HepG2 (cell line): ENCODE data around the gene XRCC5. TPM values are rescaled to one million over a fixed set of nuclear protein-coding genes. Genes with fewer than 3 reads are reported as not detected.

ENCODE experiments used
- AGO1 ChIP-seq: fragments of 200-400 bp; formaldehyde crosslinking; IDR thresholded peaks from 2 replicates; pipeline ENCODE4 v1.6.1; 2017; ENCODE audit warnings: mild to moderate bottlenecking, low read depth, low read length, moderate library complexity; ENCODE audit not compliant: poor library complexity, severe bottlenecking
- ARNT2 ChIP-seq: sonication (generic); formaldehyde crosslinking; IDR thresholded peaks from 2 replicates; pipeline ENCODE4 v1.8.0; 2022; ENCODE audit warnings: mild to moderate bottlenecking, low read depth, missing genetic modification reagents, moderate library complexity
- CHD4 ChIP-seq: fragments of 200-600 bp; sonication (generic); IDR thresholded peaks from 2 replicates; pipeline ENCODE4 v1.7.0; 2017; ENCODE audit warnings: mild to moderate bottlenecking, low read length, borderline replicate concordance
- FLYWCH1 ChIP-seq: sonication (generic); formaldehyde crosslinking; IDR thresholded peaks from 2 replicates; pipeline ENCODE4 v1.8.1; 2023; ENCODE audit warnings: mild to moderate bottlenecking, missing genetic modification reagents
- HOXA7 ChIP-seq: sonication (generic); formaldehyde crosslinking; IDR thresholded peaks from 2 replicates; pipeline ENCODE4 v1.8.1; 2022; ENCODE audit warnings: mild to moderate bottlenecking, missing genetic modification reagents, moderate library complexity
- KDM3A ChIP-seq: IDR thresholded peaks from 2 replicates; pipeline ENCODE4 v1.6.1; 2018; ENCODE audit warnings: low read depth, missing compliant biosample characterization
- KDM4B ChIP-seq: sonication (generic); formaldehyde crosslinking; IDR thresholded peaks from 2 replicates; pipeline ENCODE4 v1.4.0; 2020; ENCODE audit warnings: missing genetic modification reagents
- PPARG ChIP-seq: conservative IDR thresholded peaks from 2 replicates; pipeline ENCODE4 v1.6.1; 2016; ENCODE audit warnings: missing biosample characterization, missing genetic modification reagents
- RBFOX2 ChIP-seq: fragments of 200-400 bp; formaldehyde crosslinking; IDR thresholded peaks from 2 replicates; pipeline ENCODE4 v1.6.1; 2017; ENCODE audit warnings: low read depth, mild to moderate bottlenecking, low read length
- ZBTB1 ChIP-seq: sonication (generic); formaldehyde crosslinking; IDR thresholded peaks from 2 replicates; pipeline ENCODE4 v1.4.0; 2020; ENCODE audit warnings: missing genetic modification reagents, borderline replicate concordance
- ZNF101 ChIP-seq: sonication (generic); formaldehyde crosslinking; IDR thresholded peaks from 2 replicates; pipeline ENCODE4 v1.4.0; 2020; ENCODE audit warnings: mild to moderate bottlenecking, low read depth, missing genetic modification reagents, borderline replicate concordance
- ZNF12 ChIP-seq: sonication (generic); formaldehyde crosslinking; IDR thresholded peaks from 2 replicates; pipeline ENCODE4 v1.5.0; 2020; ENCODE audit warnings: missing genetic modification reagents
- ZNF569 ChIP-seq: sonication (generic); formaldehyde crosslinking; IDR thresholded peaks from 2 replicates; pipeline ENCODE4 v1.5.0; 2020; ENCODE audit warnings: mild to moderate bottlenecking, missing genetic modification reagents, moderate library complexity, borderline replicate concordance
- ZNF572 ChIP-seq: sonication (generic); formaldehyde crosslinking; IDR thresholded peaks from 2 replicates; pipeline ENCODE4 v1.5.1; 2020; ENCODE audit warnings: mild to moderate bottlenecking, missing genetic modification reagents
- ZNF839 ChIP-seq: sonication (generic); formaldehyde crosslinking; IDR thresholded peaks from 2 replicates; pipeline ENCODE4 v1.4.0; 2020; ENCODE audit warnings: missing genetic modification reagents, mild to moderate bottlenecking, borderline replicate concordance
- polyA plus RNA-seq, 8 experiments: library from polyadenylated mRNA; depleted of rRNA in 3 of 8; stranded (reverse) in 7 of 8; unstranded in 1 of 8; fragments of >200 nt; fragmentation: Illumina TruSeq in 4 of 8; extraction: Trizol in 4 of 8; gene quantifications; 2 replicates each; pipeline versions ENCODE4 v1.2.1 to v1.2.3, GENCODE V29; 2011 to 2016; ENCODE audit warnings: low read depth in 4 of 8, missing spikeins in 1 of 8, mixed read lengths in 1 of 8; ENCODE audit not compliant: insufficient read depth in 1 of 8
- total RNA-seq, 5 experiments: library from RNA; depleted of rRNA; stranded (reverse); fragments of >200 nt; fragmentation: Illumina TruSeq; extraction: Trizol; gene quantifications; 2 replicates each; pipeline ENCODE4 v1.2.3, GENCODE V29; 2016; ENCODE audit warnings: low read depth in 1 of 5
- TF ChIP-seq, protein P1 (sequence below): sonication (generic); formaldehyde crosslinking; IDR thresholded peaks from 2 replicates; pipeline ENCODE4 v1.4.0; 2020; ENCODE audit warnings: low read depth, missing genetic modification reagents
- TF ChIP-seq, protein P2 (sequence below): sonication (generic); formaldehyde crosslinking; IDR thresholded peaks from 2 replicates; pipeline ENCODE4 v1.4.0; 2020; ENCODE audit warnings: missing genetic modification reagents
- TF ChIP-seq, protein P3 (sequence below): sonication (generic); formaldehyde crosslinking; IDR thresholded peaks from 2 replicates; pipeline ENCODE4 v1.9.0; 2021; ENCODE audit warnings: missing genetic modification reagents, mild to moderate bottlenecking, borderline replicate concordance
- TF ChIP-seq, protein P4 (sequence below): sonication (generic); formaldehyde crosslinking; IDR thresholded peaks from 2 replicates; pipeline ENCODE4 v1.4.0; 2020; ENCODE audit warnings: missing genetic modification reagents

The XRCC5 gene
- total and polyA plus RNA-seq, 2 of the 13 experiments (the other 11 are each of a cell fraction or from before 2014, with no cell fraction given), result 264 to 454 TPM

DNA sequence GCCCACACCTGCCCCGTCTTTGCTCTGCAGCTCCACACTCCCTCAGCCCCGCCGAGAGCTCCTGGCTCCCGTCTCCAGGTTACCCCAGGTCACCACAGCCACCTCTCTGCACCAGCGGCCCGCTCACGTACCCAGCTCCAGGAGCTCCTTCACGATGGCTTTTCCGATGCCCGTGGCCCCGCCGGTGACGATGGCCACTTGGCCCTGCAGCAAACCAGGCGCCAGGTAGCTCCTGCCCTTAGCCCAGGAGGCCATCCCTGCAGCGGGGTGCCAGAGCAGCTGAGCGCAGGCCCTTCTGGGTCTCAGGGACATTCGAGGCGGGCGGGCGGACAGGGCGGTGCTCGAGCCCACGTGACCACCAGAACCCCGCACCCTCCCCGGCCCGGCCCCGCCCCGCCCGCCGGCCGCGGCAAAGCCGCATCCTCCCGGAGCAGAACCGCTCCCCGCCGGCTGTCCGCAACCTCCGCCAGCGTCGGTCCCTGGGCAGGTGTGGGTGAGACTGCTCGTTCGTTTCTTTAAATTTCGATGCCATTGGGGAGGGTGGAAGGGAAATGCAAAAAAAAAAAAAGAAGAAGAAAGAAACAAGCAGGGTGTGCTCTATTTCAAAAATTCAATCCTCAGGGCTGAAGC is 27.5 kb upstream of the XRCC5 start, which contains the start of the genes PECR and TMEM169 (continued):
- TF ChIP-seq, protein P1, sequence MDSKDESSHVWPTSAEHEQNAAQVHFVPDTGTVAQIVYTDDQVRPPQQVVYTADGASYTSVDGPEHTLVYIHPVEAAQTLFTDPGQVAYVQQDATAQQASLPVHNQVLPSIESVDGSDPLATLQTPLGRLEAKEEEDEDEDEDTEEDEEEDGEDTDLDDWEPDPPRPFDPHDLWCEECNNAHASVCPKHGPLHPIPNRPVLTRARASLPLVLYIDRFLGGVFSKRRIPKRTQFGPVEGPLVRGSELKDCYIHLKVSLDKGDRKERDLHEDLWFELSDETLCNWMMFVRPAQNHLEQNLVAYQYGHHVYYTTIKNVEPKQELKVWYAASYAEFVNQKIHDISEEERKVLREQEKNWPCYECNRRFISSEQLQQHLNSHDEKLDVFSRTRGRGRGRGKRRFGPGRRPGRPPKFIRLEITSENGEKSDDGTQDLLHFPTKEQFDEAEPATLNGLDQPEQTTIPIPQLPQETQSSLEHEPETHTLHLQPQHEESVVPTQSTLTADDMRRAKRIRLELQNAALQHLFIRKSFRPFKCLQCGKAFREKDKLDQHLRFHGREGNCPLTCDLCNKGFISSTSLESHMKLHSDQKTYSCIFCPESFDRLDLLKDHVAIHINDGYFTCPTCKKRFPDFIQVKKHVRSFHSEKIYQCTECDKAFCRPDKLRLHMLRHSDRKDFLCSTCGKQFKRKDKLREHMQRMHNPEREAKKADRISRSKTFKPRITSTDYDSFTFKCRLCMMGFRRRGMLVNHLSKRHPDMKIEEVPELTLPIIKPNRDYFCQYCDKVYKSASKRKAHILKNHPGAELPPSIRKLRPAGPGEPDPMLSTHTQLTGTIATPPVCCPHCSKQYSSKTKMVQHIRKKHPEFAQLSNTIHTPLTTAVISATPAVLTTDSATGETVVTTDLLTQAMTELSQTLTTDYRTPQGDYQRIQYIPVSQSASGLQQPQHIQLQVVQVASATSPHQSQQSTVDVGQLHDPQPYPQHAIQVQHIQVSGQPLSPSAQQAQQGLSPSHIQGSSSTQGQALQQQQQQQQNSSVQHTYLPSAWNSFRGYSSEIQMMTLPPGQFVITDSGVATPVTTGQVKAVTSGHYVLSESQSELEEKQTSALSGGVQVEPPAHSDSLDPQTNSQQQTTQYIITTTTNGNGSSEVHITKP, result no peak; the same call in 1 of the 2 replicates
- no peak for TF ChIP-seq FLYWCH1 (CRISPR knock-in tag)
- TF ChIP-seq ARNT2 (CRISPR knock-in tag), result peak; percentile 98
- TF ChIP-seq RBFOX2, result peak; percentile 97
- TF ChIP-seq ZNF12, result peak; percentile 71
- peak; percentile 34 for TF ChIP-seq AGO1
- peak; percentile 72; the same call in 1 of the 2 replicates for TF ChIP-seq ZNF569 (CRISPR knock-in tag)
- no peak; the same call in 1 of the 2 replicates for TF ChIP-seq PPARG (CRISPR knock-in tag)
- peak; percentile 100 for TF ChIP-seq ZNF572
- peak; percentile 58 for TF ChIP-seq KDM3A (CRISPR knock-in tag)
- TF ChIP-seq, protein P2, sequence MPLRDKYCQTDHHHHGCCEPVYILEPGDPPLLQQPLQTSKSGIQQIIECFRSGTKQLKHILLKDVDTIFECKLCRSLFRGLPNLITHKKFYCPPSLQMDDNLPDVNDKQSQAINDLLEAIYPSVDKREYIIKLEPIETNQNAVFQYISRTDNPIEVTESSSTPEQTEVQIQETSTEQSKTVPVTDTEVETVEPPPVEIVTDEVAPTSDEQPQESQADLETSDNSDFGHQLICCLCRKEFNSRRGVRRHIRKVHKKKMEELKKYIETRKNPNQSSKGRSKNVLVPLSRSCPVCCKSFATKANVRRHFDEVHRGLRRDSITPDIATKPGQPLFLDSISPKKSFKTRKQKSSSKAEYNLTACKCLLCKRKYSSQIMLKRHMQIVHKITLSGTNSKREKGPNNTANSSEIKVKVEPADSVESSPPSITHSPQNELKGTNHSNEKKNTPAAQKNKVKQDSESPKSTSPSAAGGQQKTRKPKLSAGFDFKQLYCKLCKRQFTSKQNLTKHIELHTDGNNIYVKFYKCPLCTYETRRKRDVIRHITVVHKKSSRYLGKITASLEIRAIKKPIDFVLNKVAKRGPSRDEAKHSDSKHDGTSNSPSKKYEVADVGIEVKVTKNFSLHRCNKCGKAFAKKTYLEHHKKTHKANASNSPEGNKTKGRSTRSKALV, result no peak
- peak; percentile 90; the same call in 1 of the 2 replicates for TF ChIP-seq HOXA7 (CRISPR knock-in tag)
- TF ChIP-seq, protein P3, sequence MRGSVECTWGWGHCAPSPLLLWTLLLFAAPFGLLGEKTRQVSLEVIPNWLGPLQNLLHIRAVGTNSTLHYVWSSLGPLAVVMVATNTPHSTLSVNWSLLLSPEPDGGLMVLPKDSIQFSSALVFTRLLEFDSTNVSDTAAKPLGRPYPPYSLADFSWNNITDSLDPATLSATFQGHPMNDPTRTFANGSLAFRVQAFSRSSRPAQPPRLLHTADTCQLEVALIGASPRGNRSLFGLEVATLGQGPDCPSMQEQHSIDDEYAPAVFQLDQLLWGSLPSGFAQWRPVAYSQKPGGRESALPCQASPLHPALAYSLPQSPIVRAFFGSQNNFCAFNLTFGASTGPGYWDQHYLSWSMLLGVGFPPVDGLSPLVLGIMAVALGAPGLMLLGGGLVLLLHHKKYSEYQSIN (CRISPR knock-in tag), result no peak
- TF ChIP-seq ZNF101 (CRISPR knock-in tag), result no peak
- TF ChIP-seq ZNF839 (CRISPR knock-in tag), result peak; percentile 96; the same call in 1 of the 2 replicates
- no peak; the same call in 1 of the 2 replicates for TF ChIP-seq ZBTB1 (CRISPR knock-in tag)
- no peak for TF ChIP-seq CHD4
- TF ChIP-seq, protein P4, sequence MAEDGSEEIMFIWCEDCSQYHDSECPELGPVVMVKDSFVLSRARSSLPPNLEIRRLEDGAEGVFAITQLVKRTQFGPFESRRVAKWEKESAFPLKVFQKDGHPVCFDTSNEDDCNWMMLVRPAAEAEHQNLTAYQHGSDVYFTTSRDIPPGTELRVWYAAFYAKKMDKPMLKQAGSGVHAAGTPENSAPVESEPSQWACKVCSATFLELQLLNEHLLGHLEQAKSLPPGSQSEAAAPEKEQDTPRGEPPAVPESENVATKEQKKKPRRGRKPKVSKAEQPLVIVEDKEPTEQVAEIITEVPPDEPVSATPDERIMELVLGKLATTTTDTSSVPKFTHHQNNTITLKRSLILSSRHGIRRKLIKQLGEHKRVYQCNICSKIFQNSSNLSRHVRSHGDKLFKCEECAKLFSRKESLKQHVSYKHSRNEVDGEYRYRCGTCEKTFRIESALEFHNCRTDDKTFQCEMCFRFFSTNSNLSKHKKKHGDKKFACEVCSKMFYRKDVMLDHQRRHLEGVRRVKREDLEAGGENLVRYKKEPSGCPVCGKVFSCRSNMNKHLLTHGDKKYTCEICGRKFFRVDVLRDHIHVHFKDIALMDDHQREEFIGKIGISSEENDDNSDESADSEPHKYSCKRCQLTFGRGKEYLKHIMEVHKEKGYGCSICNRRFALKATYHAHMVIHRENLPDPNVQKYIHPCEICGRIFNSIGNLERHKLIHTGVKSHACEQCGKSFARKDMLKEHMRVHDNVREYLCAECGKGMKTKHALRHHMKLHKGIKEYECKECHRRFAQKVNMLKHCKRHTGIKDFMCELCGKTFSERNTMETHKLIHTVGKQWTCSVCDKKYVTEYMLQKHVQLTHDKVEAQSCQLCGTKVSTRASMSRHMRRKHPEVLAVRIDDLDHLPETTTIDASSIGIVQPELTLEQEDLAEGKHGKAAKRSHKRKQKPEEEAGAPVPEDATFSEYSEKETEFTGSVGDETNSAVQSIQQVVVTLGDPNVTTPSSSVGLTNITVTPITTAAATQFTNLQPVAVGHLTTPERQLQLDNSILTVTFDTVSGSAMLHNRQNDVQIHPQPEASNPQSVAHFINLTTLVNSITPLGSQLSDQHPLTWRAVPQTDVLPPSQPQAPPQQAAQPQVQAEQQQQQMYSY (CRISPR knock-in tag), result 0 out of 2 replicates have a peak, but pooled peaks have one; percentile 4
- no peak; the same call in none of the 2 replicates for TF ChIP-seq KDM4B (CRISPR knock-in tag)
